Measurements from ENCODE around the gene TMEM255B.
"Not testable (repeated sequence)": the region's sequence is repeated elsewhere in the genome, so short reads cannot be mapped to it uniquely, and the experiment has no call there.

TMEM255B gene

GRCh38 chr13:113750554-113751399 lies 8.2 kb upstream of the TMEM255B start:
- no peak for DNase-seq

GRCh38 chr13:113751491-113751890 lies 7.5 kb upstream of the TMEM255B start:
- no peak for DNase-seq

GRCh38 chr13:113752211-113752986 lies 6.6 kb upstream of the TMEM255B start:
- DNase-seq: not testable (repeated sequence)

GRCh38 chr13:113753171-113753570 lies 5.9 kb upstream of the TMEM255B start:
- DNase-seq: no peak

- DNase-seq: no peak
These were observed 4.8 kb upstream of the TMEM255B start for GRCh38 chr13:113754242-113754641.

- DNase-seq: no peak
These were observed 4.3 kb upstream of the TMEM255B start for GRCh38 chr13:113754691-113755090.

- DNase-seq: no peak
These were observed 2.5 kb upstream of the TMEM255B start for GRCh38 chr13:113756441-113757097.

GRCh38 chr13:113759525-113760137 lies 605 bp downstream of the TMEM255B start:
- DNase-seq: no peak

GRCh38 chr13:113761136-113761535 lies 2.1 kb downstream of the TMEM255B start:
- no peak for DNase-seq

- no peak for DNase-seq
These were observed 3.0 kb downstream of the TMEM255B start for GRCh38 chr13:113762075-113762474.

- no peak for DNase-seq
These were observed 3.5 kb downstream of the TMEM255B start for GRCh38 chr13:113762538-113762937.

- no peak for DNase-seq
These were observed 4.2 kb downstream of the TMEM255B start for GRCh38 chr13:113763254-113763653.

- no peak for DNase-seq
These were observed 5.2 kb downstream of the TMEM255B start for GRCh38 chr13:113763961-113764792.

GRCh38 chr13:113764793-113765563 lies 6.0 kb downstream of the TMEM255B start:
- DNase-seq: no peak

- no peak for DNase-seq
These were observed 6.5 kb downstream of the TMEM255B start for GRCh38 chr13:113765564-113765910.

- DNase-seq: no peak
These were observed 7.2 kb downstream of the TMEM255B start for GRCh38 chr13:113766035-113766800.

GRCh38 chr13:113767366-113767765 lies 8.3 kb downstream of the TMEM255B start:
- DNase-seq: no peak

GRCh38 chr13:113768018-113768905 lies 9.2 kb downstream of the TMEM255B start:
- no peak for DNase-seq

- DNase-seq: no peak
These were observed 10.1 kb downstream of the TMEM255B start for GRCh38 chr13:113769106-113769505.

- no peak for DNase-seq
These were observed 10.9 kb downstream of the TMEM255B start for GRCh38 chr13:113769881-113770280.
